Bronchial epithelial cell (primary cell): ENCODE results near the gene GOLGB1. TPM values are rescaled to one million over a fixed set of nuclear protein-coding genes. Genes with fewer than 3 reads are reported as not detected.

Experiments
- DNase-seq: peaks from one replicate; pipeline ENCODE4 v3.0.0-alpha.2; 2010; ENCODE audit warnings: low read depth
- FAIRE-seq: peaks from 2 replicates; lab custom pipeline; 2011; peaks lifted over from hg19 to GRCh38; lab: Jason Lieb, UNC
- H3K27me3 ChIP-seq: 2 replicates; pipeline ENCODE4 v1.5.1; 2011; ENCODE audit warnings: low read length; ENCODE audit not compliant: control insufficient read depth, insufficient read depth
- H3K36me3 ChIP-seq: 2 replicates; pipeline ENCODE4 v1.5.1; 2011; ENCODE audit warnings: low read length; ENCODE audit not compliant: control insufficient read depth, insufficient read depth
- H3K4me3 ChIP-seq: 2 replicates; pipeline ENCODE4 v1.5.1; 2011; ENCODE audit warnings: mild to moderate bottlenecking, low read depth, low read length, control low read depth
- total RNA-seq: library from RNA; depleted of rRNA; stranded (reverse); fragments of >200 nt; gene quantifications from 2 replicates; pipeline ENCODE4 v1.2.1, GENCODE V29; 2014
- TF ChIP-seq, protein P1 (sequence below): IDR thresholded peaks from 2 replicates; pipeline ENCODE4 v1.5.1; 2011; ENCODE audit warnings: mild to moderate bottlenecking, moderate library complexity, low read length, control low read depth, inconsistent platforms; ENCODE audit not compliant: insufficient read depth, severe bottlenecking

GOLGB1 gene
- total RNA-seq, 1 donor from 2014 or later: 30.0 TPM

DNA sequence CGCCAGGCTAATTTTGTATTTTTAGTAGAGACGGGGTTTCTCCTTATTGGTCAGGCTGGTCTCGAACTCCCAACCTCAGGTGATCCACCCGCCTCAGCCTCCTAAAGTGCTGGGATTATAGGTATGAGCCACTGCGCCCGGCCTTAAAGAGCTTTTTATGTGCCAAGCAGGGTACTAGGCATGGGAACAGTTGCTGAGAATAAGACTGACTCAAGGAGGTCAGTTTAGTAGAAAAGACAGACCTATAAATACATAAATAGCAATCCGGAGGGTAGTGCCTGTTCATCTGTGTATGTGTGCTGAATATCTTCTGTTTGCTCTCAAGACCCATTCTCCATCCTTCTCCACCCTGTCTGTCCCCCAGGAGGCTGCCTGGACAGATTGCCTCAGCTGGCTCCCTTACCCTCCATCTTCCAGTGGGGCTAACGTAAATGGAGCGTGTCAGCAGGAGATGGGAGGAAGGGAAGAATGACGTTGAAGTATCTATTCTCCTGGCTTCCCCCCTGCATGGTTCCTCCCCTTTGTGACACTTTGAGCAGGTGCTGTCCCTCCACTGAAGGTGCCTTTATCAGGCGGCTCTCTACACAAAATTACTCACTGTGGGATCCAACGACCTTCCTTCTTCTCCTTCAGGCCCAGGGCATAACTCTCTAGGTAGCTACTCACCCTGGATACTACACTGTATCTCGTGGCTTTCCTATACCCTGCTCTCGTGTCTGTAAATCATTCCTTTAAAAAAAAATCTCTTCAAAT lies 125.2 kb downstream of the GOLGB1 start:
- Histone ChIP-seq H3K4me3 (no peak overlapping the region), H3K36me3 (no peaks in the 10 kb centered on the region), H3K27me3 (no peaks in the 10 kb centered on the region)
- FAIRE-seq (no peak), DNase-seq (no peak)
- TF ChIP-seq, protein P1, sequence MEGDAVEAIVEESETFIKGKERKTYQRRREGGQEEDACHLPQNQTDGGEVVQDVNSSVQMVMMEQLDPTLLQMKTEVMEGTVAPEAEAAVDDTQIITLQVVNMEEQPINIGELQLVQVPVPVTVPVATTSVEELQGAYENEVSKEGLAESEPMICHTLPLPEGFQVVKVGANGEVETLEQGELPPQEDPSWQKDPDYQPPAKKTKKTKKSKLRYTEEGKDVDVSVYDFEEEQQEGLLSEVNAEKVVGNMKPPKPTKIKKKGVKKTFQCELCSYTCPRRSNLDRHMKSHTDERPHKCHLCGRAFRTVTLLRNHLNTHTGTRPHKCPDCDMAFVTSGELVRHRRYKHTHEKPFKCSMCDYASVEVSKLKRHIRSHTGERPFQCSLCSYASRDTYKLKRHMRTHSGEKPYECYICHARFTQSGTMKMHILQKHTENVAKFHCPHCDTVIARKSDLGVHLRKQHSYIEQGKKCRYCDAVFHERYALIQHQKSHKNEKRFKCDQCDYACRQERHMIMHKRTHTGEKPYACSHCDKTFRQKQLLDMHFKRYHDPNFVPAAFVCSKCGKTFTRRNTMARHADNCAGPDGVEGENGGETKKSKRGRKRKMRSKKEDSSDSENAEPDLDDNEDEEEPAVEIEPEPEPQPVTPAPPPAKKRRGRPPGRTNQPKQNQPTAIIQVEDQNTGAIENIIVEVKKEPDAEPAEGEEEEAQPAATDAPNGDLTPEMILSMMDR: no peak

GRCh38 chr3:121621491-121621890 lies 128.1 kb downstream of the GOLGB1 start:
- TF ChIP-seq, protein P1: no peak
- Histone ChIP-seq H3K4me3 (no peak overlapping the region), H3K27me3 (no peaks in the 10 kb centered on the region), H3K36me3 (no peaks in the 10 kb centered on the region)
- no peak for FAIRE-seq
- DNase-seq: no peak

- H3K27me3 ChIP-seq: no peaks in the 10 kb centered on the region
- FAIRE-seq (no peak), DNase-seq (no peak)
- TF ChIP-seq, protein P1: no peak
- H3K36me3 ChIP-seq: no peaks in the 10 kb centered on the region
- no peak overlapping the region for H3K4me3 ChIP-seq
These were observed 129.8 kb downstream of the GOLGB1 start for GRCh38 chr3:121619691-121620090.

Other genes starting within 250 kb of the GOLGB1 start
- 0.79 and 1.3 TPM in 2 replicates for gene POLQ, start 203.8 kb downstream of the GOLGB1 start, total RNA-seq
- gene ARGFX, start 181.8 kb downstream of the GOLGB1 start, total RNA-seq: not detected in 2 replicates
- not detected in 2 replicates for gene FBXO40, start 156.4 kb downstream of the GOLGB1 start, total RNA-seq
- gene HCLS1, start 88.8 kb downstream of the GOLGB1 start, total RNA-seq: 6.3 and 10.4 TPM in 2 replicates
- gene IQCB1, start 85.3 kb upstream of the GOLGB1 start, total RNA-seq: 25.6 and 34.0 TPM in 2 replicates
- 5.6 and 7.9 TPM in 2 replicates for gene EAF2, start 85.5 kb upstream of the GOLGB1 start, total RNA-seq
- 2.6 and 2.8 TPM in 2 replicates for gene SLC15A2, start 144.7 kb upstream of the GOLGB1 start, total RNA-seq